ENCODE results near the gene FHIT.

The FHIT gene

DNA sequence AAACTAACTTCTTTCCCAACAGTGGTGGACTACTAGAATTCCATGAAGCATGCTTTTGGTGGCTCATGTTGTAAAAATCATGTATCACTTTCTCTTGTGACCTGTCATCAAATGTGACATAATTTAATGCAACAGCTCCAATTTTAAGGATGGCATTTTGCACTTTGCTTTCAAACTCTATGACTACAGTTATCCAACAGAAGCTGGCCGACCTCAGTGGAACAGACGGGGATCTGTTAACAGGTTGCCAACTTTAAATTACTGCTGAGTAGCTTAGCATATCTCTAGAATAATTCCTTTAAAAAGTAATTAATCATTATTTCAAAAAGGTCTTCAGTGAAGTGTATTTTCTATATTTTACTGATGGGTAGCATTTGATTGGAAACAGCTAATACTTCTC lies 907.4 kb downstream of the FHIT start:
- DNase-seq (ENCODE audit: low spot score) = no peak

DNA sequence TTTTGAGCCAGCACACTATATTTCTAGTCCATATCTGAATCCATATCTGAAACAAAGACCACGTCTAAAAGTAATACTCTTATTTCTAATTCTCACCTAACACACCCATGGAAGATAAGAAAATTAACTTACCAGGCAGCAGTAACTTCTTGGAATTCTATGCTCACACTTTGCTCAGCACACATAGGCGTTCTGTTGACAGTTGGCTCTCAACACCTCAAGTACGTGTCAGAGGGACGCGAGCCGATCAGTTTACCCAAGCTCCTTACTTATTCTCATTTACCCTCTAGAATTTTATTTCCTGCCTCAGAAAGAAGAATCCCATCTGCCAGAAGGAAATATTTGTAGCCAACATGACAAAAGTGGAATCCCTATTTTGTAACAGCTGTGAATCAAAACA lies 911.9 kb downstream of the FHIT start:
- CTCF ChIA-PET = no interaction called here
- no peak for DNase-seq (ENCODE audit: low spot score)
- H3K27ac ChIP-seq = no peak overlapping the region
- TF ChIP-seq, protein P1, sequence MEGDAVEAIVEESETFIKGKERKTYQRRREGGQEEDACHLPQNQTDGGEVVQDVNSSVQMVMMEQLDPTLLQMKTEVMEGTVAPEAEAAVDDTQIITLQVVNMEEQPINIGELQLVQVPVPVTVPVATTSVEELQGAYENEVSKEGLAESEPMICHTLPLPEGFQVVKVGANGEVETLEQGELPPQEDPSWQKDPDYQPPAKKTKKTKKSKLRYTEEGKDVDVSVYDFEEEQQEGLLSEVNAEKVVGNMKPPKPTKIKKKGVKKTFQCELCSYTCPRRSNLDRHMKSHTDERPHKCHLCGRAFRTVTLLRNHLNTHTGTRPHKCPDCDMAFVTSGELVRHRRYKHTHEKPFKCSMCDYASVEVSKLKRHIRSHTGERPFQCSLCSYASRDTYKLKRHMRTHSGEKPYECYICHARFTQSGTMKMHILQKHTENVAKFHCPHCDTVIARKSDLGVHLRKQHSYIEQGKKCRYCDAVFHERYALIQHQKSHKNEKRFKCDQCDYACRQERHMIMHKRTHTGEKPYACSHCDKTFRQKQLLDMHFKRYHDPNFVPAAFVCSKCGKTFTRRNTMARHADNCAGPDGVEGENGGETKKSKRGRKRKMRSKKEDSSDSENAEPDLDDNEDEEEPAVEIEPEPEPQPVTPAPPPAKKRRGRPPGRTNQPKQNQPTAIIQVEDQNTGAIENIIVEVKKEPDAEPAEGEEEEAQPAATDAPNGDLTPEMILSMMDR (conservative IDR thresholded peaks at IDR 0.05; ENCODE audit: low read depth) = no peak
- POLR2A ChIA-PET (ENCODE audit: low non-redundant PET) = no interaction called here

More for the DNA sequence above, 907.4 kb downstream of the FHIT start:
- H3K27ac ChIP-seq = no peak overlapping the region
- TF ChIP-seq, protein P1 (conservative IDR thresholded peaks at IDR 0.05; ENCODE audit: low read depth) = no peak
- CTCF ChIA-PET = no interaction called here
- POLR2A ChIA-PET (ENCODE audit: low non-redundant PET) = no interaction called here

DNA sequence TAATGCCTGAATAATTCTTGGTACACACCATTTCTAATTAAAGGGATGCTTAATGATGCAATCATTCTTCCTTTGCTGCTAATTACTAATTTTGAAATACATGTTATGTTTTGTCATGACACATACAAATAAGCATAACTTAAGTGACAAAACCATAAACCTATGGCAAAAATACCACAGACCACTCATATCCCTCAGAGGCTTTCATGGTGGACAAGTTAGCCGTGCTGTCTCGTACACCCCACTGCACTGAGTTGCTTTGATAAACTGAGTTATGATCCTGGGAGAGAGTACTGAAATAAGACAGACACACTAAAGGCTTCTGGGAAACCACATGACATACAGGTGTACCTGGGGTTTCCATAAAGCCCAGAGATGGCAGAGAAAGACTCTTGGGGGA lies 913.8 kb downstream of the FHIT start:
- POLR2A ChIA-PET (ENCODE audit: low non-redundant PET) = no interaction called here
- CTCF ChIA-PET = no interaction called here
- DNase-seq (ENCODE audit: low spot score) = no peak
- no peak overlapping the region for H3K27ac ChIP-seq
- TF ChIP-seq, protein P1 (conservative IDR thresholded peaks at IDR 0.05; ENCODE audit: low read depth) = no peak

DNA sequence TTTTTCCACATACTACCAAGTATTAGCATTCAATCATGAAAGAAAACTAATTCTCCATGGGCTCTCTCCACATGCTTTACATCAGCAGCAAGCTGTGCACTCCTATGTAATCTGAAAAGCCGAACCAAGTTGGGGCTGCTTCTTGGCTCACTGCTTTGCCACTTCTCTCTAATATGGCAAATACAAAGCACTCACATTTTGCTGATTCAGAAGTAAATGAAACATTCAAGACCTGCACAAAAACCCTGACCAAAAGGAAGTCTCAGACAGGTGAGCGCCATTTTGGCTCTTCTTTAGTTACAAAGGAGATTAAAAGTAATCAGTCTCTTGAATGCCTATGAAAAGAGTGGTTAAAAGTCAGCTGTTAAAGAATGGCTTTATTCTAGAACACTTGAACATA lies 915.2 kb downstream of the FHIT start:
- DNase-seq (ENCODE audit: low spot score) = no peak
- ChIA-PET CTCF (no interaction called here), POLR2A (ENCODE audit: low non-redundant PET) (no interaction called here)
- TF ChIP-seq, protein P1 (conservative IDR thresholded peaks at IDR 0.05; ENCODE audit: low read depth) = no peak
- no peak overlapping the region for H3K27ac ChIP-seq

DNA sequence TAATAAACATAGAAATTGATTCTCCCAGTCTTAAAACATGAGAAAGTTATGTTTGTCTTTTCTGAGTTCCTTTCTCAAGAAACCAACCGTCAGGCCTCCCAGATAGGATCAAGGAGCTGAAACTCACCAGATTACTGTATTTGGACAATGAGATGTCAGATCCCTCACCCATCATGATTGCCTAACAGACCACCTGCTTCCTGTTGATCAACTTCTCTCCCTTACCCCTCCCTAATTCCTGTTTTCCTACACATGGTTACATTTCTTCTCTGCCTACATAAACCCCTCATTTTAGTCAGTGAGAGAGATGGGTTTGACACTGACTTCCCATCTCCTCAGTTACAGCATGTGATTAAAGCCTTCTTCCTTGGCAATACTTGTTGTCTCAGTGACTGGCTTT lies 917.5 kb downstream of the FHIT start:
- DNase-seq (ENCODE audit: low spot score) = no peak
- ChIA-PET CTCF (no interaction called here), POLR2A (ENCODE audit: low non-redundant PET) (no interaction called here)
- TF ChIP-seq, protein P1 (conservative IDR thresholded peaks at IDR 0.05; ENCODE audit: low read depth) = no peak
- H3K27ac ChIP-seq = no peak overlapping the region

DNA sequence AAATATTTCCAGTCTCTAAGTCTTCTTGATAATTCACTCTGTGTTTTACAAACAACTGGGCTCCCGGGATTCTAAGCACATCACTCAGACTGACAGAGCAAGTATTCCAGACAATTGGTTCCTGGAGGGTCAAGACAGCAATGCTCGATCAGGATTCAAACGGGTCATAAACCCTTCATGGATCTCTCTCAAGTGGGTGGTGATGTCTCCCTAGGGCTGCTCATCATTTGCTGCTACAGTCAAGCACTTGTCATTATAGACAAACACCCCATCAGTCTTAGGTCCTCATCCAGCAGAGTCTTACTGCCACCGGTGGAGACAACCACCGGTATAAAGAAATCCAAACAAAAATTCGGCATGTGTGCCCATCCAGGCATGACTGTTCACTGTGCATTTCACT lies 921.1 kb downstream of the FHIT start:
- H3K27ac ChIP-seq = no peak overlapping the region
- DNase-seq (ENCODE audit: low spot score) = no peak
- CTCF ChIA-PET = no interaction called here
- TF ChIP-seq, protein P1 (conservative IDR thresholded peaks at IDR 0.05; ENCODE audit: low read depth) = no peak
- POLR2A ChIA-PET (ENCODE audit: low non-redundant PET) = no interaction called here

DNA sequence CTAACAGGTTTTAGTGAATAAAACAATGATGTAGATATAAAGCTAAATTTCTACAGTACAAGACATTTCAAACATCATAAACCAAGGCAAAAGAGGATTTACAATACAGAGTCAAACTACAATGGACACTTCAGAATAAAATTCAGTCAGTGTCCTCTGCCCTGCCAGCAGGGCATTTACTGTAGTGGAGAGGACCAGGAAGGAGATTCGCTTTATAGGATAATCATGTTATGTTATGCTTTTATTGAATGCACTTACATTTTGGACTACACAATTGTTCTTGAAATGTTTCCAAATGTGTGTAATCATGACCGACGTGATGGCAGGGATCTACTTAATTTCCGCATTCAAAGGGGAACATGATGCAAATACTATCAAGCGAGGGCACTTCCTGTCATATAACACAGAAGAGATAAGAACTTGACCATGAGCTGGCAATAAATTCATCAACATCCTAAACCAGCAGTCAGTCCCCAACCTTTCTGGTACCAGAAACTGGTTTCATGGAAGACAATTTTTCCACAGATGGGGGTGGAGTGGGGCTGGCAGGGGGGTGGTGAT lies 925.6 kb downstream of the FHIT start:
- DNase-seq (ENCODE audit: low spot score) = no peak
- TF ChIP-seq, protein P1 (conservative IDR thresholded peaks at IDR 0.05; ENCODE audit: low read depth) = no peak
- POLR2A ChIA-PET (ENCODE audit: low non-redundant PET) = no interaction called here
- H3K27ac ChIP-seq = no peak overlapping the region
- CTCF ChIA-PET = no interaction called here
